ENCODE results near the gene MAST4.

- TF ChIP-seq CTCF (conservative IDR thresholded peaks at IDR 0.05; ENCODE audit: low read depth, low read length): no peak
- TF ChIP-seq POLR2A (IDR thresholded peaks at IDR 0.05; ENCODE audit: low read depth, low read length): no peak
- TF ChIP-seq MAFK (IDR thresholded peaks at IDR 0.05; ENCODE audit: low read depth, low read length): no peak
- no peak for TF ChIP-seq SMC3 (IDR thresholded peaks at IDR 0.05; ENCODE audit: low read depth, low read length)
- TF ChIP-seq RFX5 (IDR thresholded peaks at IDR 0.05; ENCODE audit: low read depth, low read length): no peak
- no peak for TF ChIP-seq RCOR1 (IDR thresholded peaks at IDR 0.05; ENCODE audit: insufficient replicate concordance, low read length)
- TF ChIP-seq BHLHE40 (IDR thresholded peaks at IDR 0.05; ENCODE audit: low read depth, low read length): no peak
- no peak for TF ChIP-seq USF2 (IDR thresholded peaks at IDR 0.05; ENCODE audit: low read depth, low read length)
- no peak for TF ChIP-seq CEBPB (IDR thresholded peaks at IDR 0.05; ENCODE audit: low read depth, low read length)
- TF ChIP-seq RAD21 (IDR thresholded peaks at IDR 0.05; ENCODE audit: low read length): no peak
- TF ChIP-seq MXI1 (IDR thresholded peaks at IDR 0.05; ENCODE audit: borderline replicate concordance, low read depth, low read length): no peak
- TF ChIP-seq ELK1 (IDR thresholded peaks at IDR 0.05; ENCODE audit: borderline replicate concordance, low read depth, low read length): no peak
- no peak for TF ChIP-seq FOS (IDR thresholded peaks at IDR 0.05; ENCODE audit: low read depth, low read length)
- no peak for TF ChIP-seq NFE2L2 (IDR thresholded peaks at IDR 0.05; ENCODE audit: low read depth, low read length)
Measured at GRCh38 chr5:66793049-66793448, 196.9 kb downstream of the MAST4 start.

Data from IMR-90 (cell line).